GM23338 (cell line): Measurements from ENCODE around the gene PIP5K1C. TPM values are rescaled to one million over a fixed set of nuclear protein-coding genes. Genes with fewer than 3 reads are reported as not detected.

Experiments used
- ATAC-seq: fragments of 200-7000 bp; cut with Tn5 transposase; 3 replicates; pipeline ENCODE4 v1.9.1; 2020
- DNase-seq: peaks from one replicate; pipeline ENCODE4 v3.0.0-alpha.2; 2015; ENCODE audit warnings: low spot score
- H2AFZ ChIP-seq: fragments of 200-600 bp; sonication (generic); 2 replicates; pipeline ENCODE4 v1.8.0; 2016; ENCODE audit warnings: antibody characterized with exemption, mild to moderate bottlenecking, moderate library complexity
- H3F3A ChIP-seq: fragments of 200-600 bp; sonication (generic); replicated peaks from 2 replicates; pipeline ENCODE4 v1.8.0; 2017; ENCODE audit warnings: antibody characterized with exemption, mixed run types, low read depth
- H3K27ac ChIP-seq: fragments of 200-600 bp; sonication (generic); 2 replicates; pipeline ENCODE4 v1.6.1; 2016; ENCODE audit warnings: low read depth
- H3K27me3 ChIP-seq: fragments of 200-600 bp; sonication (generic); 2 replicates; pipeline ENCODE4 v1.8.0; 2016; ENCODE audit warnings: mild to moderate bottlenecking, mixed run types, moderate library complexity; ENCODE audit not compliant: insufficient read depth
- H3K36me3 ChIP-seq: fragments of 200-600 bp; sonication (generic); 2 replicates; pipeline ENCODE4 v1.8.0; 2016; ENCODE audit warnings: mild to moderate bottlenecking; ENCODE audit not compliant: insufficient read depth
- H3K4me1 ChIP-seq: fragments of 200-600 bp; sonication (generic); 2 replicates; pipeline ENCODE4 v1.8.0; 2016; ENCODE audit warnings: mild to moderate bottlenecking, moderate library complexity; ENCODE audit not compliant: insufficient read depth
- H3K4me2 ChIP-seq: fragments of 200-600 bp; sonication (generic); 2 replicates; pipeline ENCODE4 v1.7.1; 2017; ENCODE audit warnings: mixed run types
- H3K4me3 ChIP-seq: fragments of 200-600 bp; sonication (generic); 2 replicates; pipeline ENCODE4 v1.6.1; 2016; ENCODE audit warnings: mixed run types
- H3K79me2 ChIP-seq: fragments of 200-600 bp; sonication (generic); replicated peaks from 2 replicates; pipeline ENCODE4 v1.8.0; 2017; ENCODE audit warnings: mild to moderate bottlenecking; ENCODE audit not compliant: insufficient read depth
- H3K9me2 ChIP-seq: fragments of 200-600 bp; sonication (generic); 2 replicates; pipeline ENCODE4 v1.8.0; 2017; ENCODE audit not compliant: insufficient read depth
- H4K20me1 ChIP-seq: fragments of 200-600 bp; sonication (generic); replicated peaks from 2 replicates; pipeline ENCODE4 v1.8.0; 2017; ENCODE audit warnings: mild to moderate bottlenecking; ENCODE audit not compliant: insufficient read depth
- H3K27ac Mint-ChIP-seq: 2 replicates; pipeline ENCODE4 v1.8.0; 2020; ENCODE audit warnings: inconsistent platforms, mild to moderate bottlenecking, moderate library complexity, mixed read lengths
- H3K27me3 Mint-ChIP-seq: 3 replicates; pipeline ENCODE4 v1.8.0; 2022; ENCODE audit warnings: low read depth, mild to moderate bottlenecking, moderate library complexity, mixed read lengths, inconsistent platforms; ENCODE audit not compliant: insufficient read depth, poor library complexity
- H3K36me3 Mint-ChIP-seq: 3 replicates; pipeline ENCODE4 v1.8.0; 2021; ENCODE audit warnings: low read depth, mild to moderate bottlenecking, inconsistent platforms, moderate library complexity, mixed read lengths
- H3K4me1 Mint-ChIP-seq: 3 replicates; pipeline ENCODE4 v1.8.0; 2020; ENCODE audit warnings: mild to moderate bottlenecking, inconsistent platforms, mixed read lengths
- H3K4me3 Mint-ChIP-seq: 3 replicates; pipeline ENCODE4 v1.8.0; 2021; ENCODE audit warnings: moderate library complexity, mild to moderate bottlenecking, inconsistent platforms, mixed read lengths
- H3K9me3 Mint-ChIP-seq: 3 replicates; pipeline ENCODE4 v1.8.0; 2020; ENCODE audit warnings: moderate library complexity, mild to moderate bottlenecking, inconsistent platforms, mixed read lengths
- CREB1 ChIP-seq: fragments of 250-450 bp; sonication (Bioruptor Pico); IDR thresholded peaks from 2 replicates; pipeline ENCODE4 v1.5.0; 2020; ENCODE audit warnings: low read depth, mild to moderate bottlenecking, moderate library complexity
- EZH2 ChIP-seq: fragments of 200-600 bp; sonication (generic); IDR thresholded peaks from one replicate; pipeline ENCODE4 v1.8.0; 2017; ENCODE audit warnings: antibody characterized with exemption, mild to moderate bottlenecking, low read depth; ENCODE audit not compliant: unreplicated experiment
- JUNB ChIP-seq: IDR thresholded peaks from one replicate; pipeline ENCODE4 v1.6.1; 2016; ENCODE audit warnings: antibody characterized with exemption; ENCODE audit not compliant: unreplicated experiment
- ZNF331 ChIP-seq: fragments of 250-450 bp; sonication (Bioruptor Pico); IDR thresholded peaks from 2 replicates; pipeline ENCODE4 v1.5.0; 2020; ENCODE audit warnings: low read depth, mild to moderate bottlenecking, moderate library complexity
- ZNF462 ChIP-seq: fragments of 250-450 bp; sonication (Bioruptor Pico); IDR thresholded peaks from 2 replicates; pipeline ENCODE4 v1.5.0; 2020; ENCODE audit warnings: mild to moderate bottlenecking, moderate library complexity
- polyA plus RNA-seq: library from polyadenylated mRNA; unstranded; fragments of >200 nt; fragmentation: Nextera tagmentation; extraction: Ambion mirVana; gene quantifications from 2 replicates; pipeline ENCODE4 v1.2.1, GENCODE V29; 2016
- total RNA-seq: library from RNA; depleted of rRNA; stranded (reverse); fragments of >200 nt; shearing (Covaris generic); gene quantifications from 2 replicates; pipeline ENCODE4 v1.2.3, GENCODE V29; 2014
- TF ChIP-seq, protein P1 (sequence below): IDR thresholded peaks from one replicate; pipeline ENCODE4 v1.6.1; 2018; ENCODE audit warnings: antibody characterized with exemption; ENCODE audit not compliant: unreplicated experiment

The PIP5K1C gene
- total and polyA plus RNA-seq, 2 experiments from 2014 or later, result 11.8 to 46.7 TPM

- H3K4me2 ChIP-seq, result no peak overlapping the region
- DNase-seq, result no peak
Observed at GRCh38 chr19:3621689-3622088, 78.6 kb downstream of the PIP5K1C start.

More at GRCh38 chr19:3621689-3622088, 78.6 kb downstream of the PIP5K1C start:
- Histone ChIP-seq H3K4me1 (peaks cover 9% of the 10 kb centered on the region; the same call in 1 of the 2 replicates), H3K4me3 (no peak overlapping the region), H3K79me2 (peaks cover 23% of the 10 kb centered on the region), H3K9me2 (no peaks in the 10 kb centered on the region), H2AFZ (no peak overlapping the region), H3K27ac (no peak overlapping the region), H3K27me3 (no peaks in the 10 kb centered on the region), H3K36me3 (no peaks in the 10 kb centered on the region), H3F3A (0 out of 2 replicates have a peak, but pooled peaks cover 4% of the 10 kb centered on the region), H4K20me1 (peaks cover 21% of the 10 kb centered on the region)
- TF ChIP-seq ZNF462, result no peak
- no peak for TF ChIP-seq JUNB
- no peak for TF ChIP-seq ZNF331 (CRISPR knock-in tag)
- TF ChIP-seq, protein P1, sequence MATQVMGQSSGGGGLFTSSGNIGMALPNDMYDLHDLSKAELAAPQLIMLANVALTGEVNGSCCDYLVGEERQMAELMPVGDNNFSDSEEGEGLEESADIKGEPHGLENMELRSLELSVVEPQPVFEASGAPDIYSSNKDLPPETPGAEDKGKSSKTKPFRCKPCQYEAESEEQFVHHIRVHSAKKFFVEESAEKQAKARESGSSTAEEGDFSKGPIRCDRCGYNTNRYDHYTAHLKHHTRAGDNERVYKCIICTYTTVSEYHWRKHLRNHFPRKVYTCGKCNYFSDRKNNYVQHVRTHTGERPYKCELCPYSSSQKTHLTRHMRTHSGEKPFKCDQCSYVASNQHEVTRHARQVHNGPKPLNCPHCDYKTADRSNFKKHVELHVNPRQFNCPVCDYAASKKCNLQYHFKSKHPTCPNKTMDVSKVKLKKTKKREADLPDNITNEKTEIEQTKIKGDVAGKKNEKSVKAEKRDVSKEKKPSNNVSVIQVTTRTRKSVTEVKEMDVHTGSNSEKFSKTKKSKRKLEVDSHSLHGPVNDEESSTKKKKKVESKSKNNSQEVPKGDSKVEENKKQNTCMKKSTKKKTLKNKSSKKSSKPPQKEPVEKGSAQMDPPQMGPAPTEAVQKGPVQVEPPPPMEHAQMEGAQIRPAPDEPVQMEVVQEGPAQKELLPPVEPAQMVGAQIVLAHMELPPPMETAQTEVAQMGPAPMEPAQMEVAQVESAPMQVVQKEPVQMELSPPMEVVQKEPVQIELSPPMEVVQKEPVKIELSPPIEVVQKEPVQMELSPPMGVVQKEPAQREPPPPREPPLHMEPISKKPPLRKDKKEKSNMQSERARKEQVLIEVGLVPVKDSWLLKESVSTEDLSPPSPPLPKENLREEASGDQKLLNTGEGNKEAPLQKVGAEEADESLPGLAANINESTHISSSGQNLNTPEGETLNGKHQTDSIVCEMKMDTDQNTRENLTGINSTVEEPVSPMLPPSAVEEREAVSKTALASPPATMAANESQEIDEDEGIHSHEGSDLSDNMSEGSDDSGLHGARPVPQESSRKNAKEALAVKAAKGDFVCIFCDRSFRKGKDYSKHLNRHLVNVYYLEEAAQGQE, result no peak
- TF ChIP-seq CREB1 (CRISPR knock-in tag), result no peak
- TF ChIP-seq EZH2, result no peak
- Mint-ChIP-seq H3K9me3 (no peaks in the 10 kb centered on the region), H3K27ac (no peak overlapping the region), H3K4me3 (no peak overlapping the region), H3K36me3 (peaks cover 16% of the 10 kb centered on the region), H3K27me3 (peaks cover 13% of the 10 kb centered on the region), H3K4me1 (peaks cover 13% of the 10 kb centered on the region)
- no peak for ATAC-seq
